Measurements from ENCODE around the gene CCT7.

The CCT7 gene

GRCh38 chr2:73227086-73227485 lies 7.0 kb upstream of the CCT7 start:
- no peak for DNase-seq

DNA sequence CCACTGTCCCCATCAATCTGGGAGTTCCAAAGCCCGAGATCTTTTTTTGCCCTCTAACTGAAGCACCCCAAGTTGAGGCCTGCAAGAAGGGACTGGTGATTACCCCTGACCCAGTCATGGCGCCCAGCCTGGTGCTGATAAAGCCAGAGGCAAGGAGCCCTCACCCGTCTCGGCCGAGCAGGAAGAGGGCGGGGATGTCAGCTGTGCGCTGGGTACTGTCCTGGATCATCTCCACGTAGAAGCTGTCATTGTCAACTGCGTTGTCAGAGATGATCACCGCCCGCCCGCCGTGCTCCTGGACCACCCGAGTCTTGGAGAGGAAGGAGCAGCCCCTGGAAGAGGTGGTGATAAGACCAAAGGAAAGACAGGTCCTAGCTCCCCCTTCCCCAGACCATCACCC lies 5.5 kb upstream of the CCT7 start:
- DNase-seq, result no peak

DNA sequence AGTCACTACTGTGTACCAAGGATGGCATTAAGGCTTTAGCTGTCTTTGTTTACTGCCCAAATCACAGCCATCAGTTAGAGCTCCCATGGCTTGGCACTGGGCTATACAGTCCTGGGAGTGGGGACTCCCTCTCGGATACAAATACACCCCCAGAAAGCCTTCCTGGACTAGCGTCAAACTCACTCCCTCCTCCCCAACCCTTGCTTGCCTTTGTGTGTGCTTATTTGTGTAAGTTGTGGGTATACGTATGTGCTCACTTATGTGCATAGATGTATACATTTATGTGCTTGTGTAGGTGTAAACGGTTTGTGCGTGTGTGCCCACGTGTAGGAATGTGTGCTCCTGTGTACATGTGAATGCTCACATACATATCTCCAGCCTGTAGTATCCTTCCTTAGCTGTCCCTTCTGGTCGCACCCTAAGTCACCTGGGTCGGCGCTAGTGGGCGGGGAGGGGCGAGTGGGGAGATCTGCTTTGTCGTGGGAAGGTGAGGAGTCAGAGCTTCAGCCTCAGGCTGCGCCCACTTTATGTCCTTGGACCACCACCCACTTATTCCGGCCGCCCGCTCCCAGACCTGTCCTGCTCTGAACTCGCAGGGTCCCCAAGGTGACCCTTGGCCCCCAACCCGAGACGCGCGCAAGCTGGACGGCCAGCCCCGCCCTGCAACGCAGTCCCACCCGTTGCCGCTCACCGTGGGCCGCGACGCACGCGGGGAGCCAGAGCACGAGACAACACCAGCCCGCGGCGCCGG lies 1.5 kb upstream of the CCT7 start:
- DNase-seq, result peak; percentile 7

GRCh38 chr2:73233154-73233931 lies 765 bp upstream of the CCT7 start, which contains the start of gene PRADC1:
Gene PRADC1 (minus strand): TSS chr2:73233239. CDS start chr2:73233160, 79 bp downstream.
- DNase-seq, result peak; percentile 97

DNA sequence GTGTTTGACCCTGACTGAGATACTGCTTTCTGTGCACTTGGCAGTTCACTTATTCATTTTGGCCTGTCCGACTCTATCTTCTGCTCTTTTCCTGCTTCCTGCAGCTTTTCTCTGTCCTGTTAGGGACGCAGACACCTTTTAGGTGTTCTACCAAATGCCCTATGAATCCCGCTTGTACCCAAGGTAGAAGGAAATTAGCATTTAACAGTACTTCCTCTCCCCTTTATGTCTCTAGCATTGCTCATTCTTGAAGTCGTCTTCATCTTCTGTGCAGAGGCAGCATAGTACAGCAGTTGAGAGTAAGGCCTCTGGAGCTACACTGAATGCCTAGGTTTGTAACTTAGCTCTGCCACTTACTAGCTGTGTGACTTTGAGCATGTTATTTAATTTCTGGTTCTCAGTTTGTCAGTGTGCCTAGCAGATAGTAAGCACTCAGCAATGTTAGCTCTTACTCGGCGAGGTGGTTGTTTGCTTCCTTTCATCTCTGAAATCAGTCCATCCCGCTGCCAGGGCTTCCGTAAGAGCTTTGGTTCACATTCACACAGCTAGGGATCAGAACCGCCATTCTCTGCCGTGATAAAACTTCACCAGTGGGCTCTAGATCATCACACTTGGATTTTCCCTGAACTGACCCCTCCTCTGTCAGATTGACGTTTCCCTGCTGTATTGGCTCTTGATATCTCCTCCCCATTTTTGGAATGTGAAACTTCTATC lies 1.4 kb downstream of the CCT7 start:
- no peak for DNase-seq

DNA sequence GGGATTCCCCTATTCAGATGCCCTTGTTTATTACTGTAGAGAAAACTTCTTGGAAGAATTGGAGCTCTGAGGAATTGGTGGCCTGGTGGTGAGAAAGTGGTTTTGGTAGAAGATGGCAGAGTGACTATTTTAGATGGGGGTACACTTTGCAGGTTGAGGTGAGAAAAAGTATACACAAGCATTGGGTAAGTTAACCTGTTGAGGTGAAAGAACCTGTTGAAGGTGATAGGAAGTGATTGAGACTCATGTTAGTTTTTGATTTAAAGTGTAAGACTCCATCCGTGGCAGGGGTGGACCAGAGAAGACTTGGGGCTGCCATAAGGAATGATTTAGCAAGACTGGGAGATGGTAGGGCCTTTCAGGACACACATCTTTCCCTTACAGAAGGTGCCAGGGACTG lies 3.1 kb downstream of the CCT7 start:
- no peak for DNase-seq

GRCh38 chr2:73238149-73238548 lies 4.0 kb downstream of the CCT7 start:
- no peak for DNase-seq

GRCh38 chr2:73238976-73239375 lies 4.9 kb downstream of the CCT7 start:
- no peak for DNase-seq

GRCh38 chr2:73239776-73240175 lies 5.7 kb downstream of the CCT7 start:
- no peak for DNase-seq

DNA sequence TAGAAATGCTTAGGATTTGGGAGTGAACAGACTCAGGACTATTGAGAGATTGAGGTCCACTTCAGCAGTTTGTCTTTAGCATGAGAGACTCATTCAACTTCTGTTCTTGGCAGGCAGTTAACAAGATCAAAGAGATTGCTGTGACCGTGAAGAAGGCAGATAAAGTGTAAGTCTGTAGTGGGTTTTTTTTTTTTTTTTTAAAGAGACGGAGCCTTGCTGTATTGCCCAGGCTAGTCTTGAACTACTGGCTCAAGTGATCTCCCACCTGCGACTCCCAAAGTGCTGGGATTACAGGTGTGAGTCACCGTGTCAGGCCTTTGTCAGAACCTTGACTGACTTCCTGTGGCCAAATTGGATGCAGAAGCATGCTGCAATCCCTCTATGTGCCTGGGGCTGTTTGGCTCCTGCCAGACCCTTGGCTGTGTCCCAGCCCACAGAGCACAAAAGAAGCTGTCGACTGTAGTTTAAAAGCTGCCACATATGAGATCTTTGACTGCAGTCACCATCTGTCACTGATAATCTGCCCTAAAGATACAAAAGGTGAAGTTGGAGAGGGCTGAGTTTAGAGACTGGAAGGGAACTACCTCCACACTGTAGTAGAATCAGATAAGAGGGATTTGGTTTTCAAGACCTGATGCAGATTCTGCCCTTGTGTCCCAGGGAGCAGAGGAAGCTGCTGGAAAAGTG lies 9.9 kb downstream of the CCT7 start:
- peak; percentile 92 for DNase-seq

DNA sequence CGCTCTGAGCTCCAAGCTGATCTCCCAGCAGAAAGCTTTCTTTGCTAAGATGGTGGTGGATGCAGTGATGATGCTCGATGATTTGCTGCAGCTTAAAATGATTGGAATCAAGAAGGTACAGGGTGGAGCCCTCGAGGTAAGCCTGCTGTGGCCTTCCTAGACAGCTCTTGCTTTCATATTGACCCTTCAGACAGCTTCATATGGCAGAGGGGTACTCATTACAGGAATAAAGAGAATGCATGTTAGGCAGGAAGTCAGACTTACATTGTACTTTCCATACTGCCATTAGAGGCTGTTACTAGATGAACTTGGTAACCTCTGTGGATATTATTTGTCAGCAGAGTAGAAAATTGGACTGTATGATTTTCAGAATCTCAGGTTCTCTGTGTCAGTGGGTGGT lies 10.5 kb downstream of the CCT7 start:
- DNase-seq, result no peak

- DNase-seq, result no peak
These were observed 12.7 kb downstream of the CCT7 start for GRCh38 chr2:73246850-73247249.

DNA sequence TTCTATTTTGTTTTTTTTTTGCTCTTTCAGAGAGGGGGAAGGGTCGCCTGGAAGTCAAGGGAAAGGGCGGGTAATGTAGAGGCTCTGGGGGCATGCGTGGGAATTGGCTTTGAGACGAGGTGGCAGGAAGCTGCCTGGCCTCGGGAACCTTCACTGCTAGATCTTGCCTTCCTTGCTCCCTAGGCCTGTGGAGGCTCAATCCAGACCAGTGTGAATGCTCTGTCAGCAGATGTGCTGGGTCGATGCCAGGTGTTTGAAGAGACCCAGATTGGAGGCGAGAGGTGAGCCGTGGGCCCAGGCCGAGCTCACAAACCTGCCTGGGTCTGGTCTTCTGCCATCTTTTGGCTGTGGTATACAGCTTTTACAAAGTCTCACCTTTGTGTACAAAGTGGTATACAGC lies 15.5 kb downstream of the CCT7 start:
- no peak for DNase-seq

DNA sequence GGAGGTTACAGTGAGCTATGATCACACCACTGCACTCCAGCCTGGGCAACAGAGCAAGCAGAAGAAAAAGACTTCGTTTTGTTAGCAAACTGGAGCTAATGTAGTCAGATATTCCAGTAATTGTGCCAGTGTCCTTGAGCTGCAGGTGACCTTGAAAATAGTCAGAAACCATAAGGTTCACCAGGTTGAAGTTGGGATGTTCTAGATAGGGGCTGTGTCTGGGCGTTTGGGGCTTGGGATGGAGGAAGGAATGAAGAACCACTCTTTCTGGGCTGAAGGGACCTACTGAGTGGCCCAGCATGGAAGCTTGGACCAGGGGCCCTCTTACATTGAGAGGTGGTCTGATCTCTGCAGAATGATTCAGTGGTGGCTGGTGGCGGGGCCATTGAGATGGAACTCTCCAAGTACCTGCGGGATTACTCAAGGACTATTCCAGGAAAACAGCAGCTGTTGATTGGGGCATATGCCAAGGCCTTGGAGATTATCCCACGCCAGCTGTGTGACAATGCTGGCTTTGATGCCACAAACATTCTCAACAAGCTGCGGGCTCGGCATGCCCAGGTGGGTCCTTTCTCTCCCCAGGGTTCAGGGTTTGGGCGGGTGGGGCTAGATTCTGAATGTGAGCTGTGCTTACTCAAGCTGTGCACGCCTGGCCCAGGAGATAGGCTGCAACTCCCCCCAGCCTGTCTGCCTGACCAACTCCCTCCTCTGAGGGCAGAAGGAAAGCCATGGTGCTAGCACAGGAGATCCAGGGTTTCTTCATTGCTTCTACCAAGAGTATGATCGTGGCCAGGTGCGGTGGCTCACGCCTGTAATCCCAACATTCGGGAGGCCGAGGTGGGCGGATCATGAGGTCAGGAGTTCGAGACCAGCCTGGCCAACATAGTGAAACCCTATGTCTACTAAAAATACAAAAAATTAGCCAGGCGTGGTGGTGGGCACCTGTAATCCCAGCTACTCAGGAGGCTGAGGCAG lies 17.1 kb downstream of the CCT7 start:
- DNase-seq, result peak; percentile 26

- no peak for DNase-seq
These were observed 18.3 kb downstream of the CCT7 start for GRCh38 chr2:73252238-73253027.

- DNase-seq, result no peak
These were observed 19.3 kb downstream of the CCT7 start for GRCh38 chr2:73253400-73253799.

DNA sequence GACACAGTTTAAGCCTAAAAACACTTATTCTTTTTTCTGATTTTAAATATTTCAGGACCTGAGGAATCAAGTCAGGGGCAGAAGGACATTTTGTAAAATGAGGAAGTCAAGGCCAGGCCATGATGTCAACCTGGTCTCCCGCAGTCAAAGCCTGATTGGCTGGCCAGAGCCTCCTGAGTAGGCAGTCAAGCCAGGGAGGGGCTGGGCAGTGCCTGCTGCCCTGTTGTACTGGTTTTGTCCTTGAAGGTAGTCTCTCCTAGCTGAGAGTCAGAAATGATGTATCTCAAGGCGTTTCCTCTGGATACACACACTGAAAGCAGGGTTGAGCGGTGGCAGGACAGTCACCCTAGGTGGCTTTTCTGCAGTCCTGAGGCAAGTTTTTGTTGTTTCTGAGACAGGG lies 19.8 kb downstream of the CCT7 start:
- DNase-seq, result no peak

DNA sequence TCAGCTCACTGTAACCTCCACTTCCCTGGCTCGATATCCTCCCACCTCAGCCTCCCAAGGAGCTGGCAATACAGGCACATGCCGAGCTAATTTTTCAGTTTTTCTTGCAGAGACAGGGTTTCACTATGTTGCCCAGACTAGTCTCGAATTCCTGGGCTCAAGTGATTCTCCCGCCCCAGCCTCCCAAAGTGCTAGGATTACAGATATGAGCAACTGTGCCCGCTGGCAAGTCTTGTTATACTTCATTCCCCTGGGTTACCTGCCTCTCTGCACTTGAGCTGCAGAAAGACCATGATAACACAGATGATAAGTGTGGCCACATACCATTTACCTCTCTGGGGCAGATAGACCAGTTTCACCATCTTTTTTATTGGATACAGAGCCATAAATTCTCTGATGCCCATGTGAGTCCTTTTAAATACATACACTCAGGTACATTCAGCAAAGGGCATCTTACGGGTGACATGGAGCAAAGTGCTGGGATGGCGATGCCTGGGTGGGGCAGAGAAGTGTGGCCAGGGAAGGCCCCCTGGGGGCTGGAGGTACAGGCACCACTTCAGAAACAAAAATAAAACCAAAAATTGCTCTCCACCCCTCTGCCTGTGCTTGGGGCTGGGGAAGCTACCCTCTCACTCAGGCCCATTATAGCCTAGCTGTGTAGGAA lies 20.4 kb downstream of the CCT7 start:
- DNase-seq, result no peak

DNA sequence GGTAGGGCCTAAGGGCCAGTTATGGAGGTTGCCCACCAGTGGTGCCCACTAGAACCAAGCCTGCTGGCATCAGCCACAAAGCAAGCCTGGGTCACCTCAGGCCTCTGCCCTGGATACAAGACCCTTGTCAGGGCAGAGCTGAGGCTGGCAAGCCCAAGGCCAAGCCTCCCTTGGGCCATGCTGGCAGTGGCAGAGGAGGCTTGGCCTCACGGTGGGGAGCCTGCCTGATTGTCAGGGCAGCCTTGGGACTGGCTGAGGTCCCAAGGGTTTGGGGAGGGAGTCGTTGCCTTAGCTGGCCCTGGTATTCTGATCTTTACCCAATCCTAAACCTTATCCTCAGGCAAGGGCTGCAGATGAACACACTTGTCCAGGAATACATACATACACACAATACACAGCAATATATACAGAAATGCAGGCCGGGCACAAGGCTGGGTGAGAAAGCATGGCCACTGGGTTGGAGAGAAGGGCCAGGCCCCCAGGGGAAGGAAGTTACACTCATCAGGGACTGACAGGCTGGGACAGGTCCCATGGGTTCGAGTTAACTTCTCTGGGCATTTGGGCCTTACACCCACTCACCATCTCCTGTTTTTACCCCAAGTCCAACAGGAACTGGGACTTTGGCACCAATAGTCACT lies 21.0 kb downstream of the CCT7 start:
- DNase-seq, result no peak
